Stimulated activated CD4-positive, alpha-beta T cell treated with anti-CD3 and anti-CD28 coated beads, Interleukin-4, amount 100 ng/mL, for 48 hours (primary cell): ENCODE data around the gene SMYD4.
"Not testable (repeated sequence)": the region's sequence is repeated elsewhere in the genome, so short reads cannot be mapped to it uniquely, and the experiment has no call there.

Experiments used
- DNase-seq, 2 donors: peaks; one replicate each; pipeline ENCODE4 v3.0.0-alpha.2; 2020; ENCODE audit warnings: low read depth in 2 of 2

SMYD4 gene

DNA sequence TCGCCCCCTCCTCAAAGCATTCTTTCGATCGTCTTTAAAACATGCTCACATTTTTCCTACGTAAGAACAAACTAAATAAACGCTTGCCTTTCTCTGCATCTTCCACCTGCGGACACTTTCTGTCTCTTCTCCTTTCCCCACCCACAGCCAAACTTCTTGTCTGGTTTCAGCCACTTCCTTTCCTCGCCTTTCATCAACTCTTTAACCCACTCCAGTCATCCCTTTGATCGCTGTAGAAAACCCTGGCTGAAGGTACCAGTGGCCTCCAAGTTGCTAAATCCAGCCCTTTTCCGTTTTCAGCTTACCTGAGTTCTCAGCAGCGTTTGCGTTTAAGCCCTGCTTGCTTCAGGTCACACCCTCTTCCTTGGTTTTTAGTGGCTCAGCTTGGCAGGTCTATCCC is 586 bp upstream of the SMYD4 start:
- DNase-seq: no peak

DNA sequence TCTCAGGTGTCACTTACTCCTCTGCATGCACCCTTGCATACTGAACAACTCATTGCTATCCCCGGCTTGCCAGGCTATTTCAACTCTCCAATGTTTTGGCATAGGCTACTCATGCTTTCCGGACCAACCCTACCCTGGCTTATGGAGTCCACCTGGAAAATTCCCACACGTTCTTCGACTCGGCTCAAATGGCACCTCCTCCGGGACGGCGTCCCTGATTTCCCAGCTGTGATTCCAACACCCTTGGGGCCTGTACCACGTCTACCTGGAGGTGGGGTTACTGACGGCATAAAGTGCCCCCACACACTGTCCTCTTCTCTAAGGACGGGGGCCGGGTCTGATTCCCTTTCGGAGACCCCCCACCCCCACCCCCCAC is 498 bp downstream of the SMYD4 start:
- DNase-seq: peak in 1 of 2 donors; percentile 8

DNA sequence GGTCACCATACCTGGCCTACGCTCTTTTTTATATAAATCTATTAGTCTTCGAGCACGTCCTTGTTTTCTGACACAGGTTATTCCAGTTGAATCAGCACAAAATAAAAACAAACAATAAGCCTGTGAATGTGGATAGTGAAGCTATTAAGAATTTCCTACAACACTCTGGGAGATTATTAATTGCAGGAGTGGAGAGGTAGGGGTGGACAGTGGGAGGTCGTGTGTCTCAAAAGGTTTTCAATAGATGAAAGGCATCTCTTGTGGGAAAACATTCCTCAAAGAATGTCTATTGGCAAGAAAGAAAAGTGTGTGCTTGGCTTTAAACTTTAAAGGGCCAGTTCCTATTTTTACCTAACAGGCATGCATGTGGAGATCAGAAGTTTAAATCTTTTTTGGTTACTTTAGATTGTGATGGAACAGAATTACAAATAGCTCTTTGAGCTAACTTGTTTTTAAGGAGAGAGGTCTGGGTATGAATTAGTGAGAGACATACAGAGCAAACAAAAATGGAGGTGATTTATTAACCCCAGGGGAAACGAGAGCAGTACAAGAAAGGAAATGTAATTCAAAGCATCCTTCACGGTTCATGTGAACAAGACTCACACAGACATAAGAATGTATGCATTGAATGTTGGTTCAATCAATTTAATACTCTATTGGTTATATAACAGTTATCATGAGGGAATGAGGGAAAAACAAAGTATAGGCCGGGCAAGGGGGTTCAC is 9.0 kb downstream of the SMYD4 start:
- DNase-seq: no peak

DNA sequence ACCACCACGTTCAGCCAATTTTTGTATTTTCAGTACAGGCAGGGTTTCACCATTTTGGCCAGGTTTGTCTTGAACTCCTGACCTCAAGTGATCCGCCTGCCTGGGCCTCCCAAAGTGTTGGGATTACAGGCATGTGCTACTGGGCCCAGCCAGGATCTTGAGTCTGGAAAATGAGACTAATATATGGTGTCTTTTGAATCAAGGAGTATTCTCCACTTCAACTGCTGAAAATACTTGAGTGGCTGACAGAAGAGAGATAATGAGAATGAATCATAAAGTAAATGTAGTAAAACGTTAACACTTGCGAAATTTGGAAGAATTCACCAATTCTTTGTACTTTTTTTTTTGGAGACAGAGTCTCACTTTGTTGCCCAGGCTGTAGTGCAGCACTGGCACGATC is 16.6 kb downstream of the SMYD4 start:
- DNase-seq: no peak

DNA sequence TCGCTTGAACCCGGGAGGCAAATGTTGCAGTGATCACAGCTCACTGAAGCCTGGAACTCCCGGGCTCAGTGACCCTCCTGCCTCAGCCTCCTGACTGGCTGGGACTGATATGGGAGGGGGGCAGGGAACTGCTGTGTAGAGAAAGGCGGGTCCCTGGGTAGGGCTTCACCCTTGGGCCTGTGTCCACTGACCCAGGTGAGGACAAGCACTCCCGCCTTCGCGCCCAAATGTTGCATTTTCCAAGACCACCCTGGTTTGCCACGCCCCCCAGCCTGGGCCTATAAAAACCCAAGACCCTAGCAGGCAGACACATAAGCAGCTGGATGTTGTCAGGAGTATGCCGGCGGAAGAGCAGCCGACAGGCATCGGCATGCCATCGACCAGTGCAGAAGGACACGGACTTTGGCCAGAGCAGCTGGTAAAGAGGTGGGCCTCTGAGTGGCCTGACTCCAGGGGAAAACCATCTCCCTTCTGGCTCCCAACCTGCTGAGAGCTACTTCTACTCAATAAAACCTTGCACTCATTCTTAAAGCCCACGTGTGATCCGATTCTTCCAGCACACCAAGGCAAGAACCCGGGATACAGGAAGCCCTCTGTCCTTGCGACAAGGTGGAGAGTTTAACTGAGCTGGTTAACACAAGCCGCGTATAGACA is 19.1 kb downstream of the SMYD4 start:
- DNase-seq: no peak

DNA sequence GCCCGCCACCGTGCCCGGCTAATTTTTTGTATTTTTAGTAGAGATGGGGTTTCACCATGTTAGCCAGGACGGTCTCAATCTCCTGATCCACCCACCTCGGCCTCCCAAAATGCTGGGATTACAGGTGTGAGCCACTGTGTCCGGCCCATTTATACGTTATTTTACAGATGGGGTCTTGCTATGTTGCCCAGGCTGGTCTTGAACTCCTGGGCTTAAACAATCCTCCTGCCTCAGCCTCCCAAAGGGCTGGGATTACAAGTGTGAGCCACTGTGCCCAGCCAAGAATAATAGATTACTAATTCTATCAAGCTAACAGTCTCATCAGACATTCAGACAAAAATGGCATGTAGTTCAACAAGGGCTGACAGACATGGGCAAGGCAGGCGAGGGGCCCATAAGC is 19.9 kb downstream of the SMYD4 start:
- not testable (repeated sequence) for DNase-seq

DNA sequence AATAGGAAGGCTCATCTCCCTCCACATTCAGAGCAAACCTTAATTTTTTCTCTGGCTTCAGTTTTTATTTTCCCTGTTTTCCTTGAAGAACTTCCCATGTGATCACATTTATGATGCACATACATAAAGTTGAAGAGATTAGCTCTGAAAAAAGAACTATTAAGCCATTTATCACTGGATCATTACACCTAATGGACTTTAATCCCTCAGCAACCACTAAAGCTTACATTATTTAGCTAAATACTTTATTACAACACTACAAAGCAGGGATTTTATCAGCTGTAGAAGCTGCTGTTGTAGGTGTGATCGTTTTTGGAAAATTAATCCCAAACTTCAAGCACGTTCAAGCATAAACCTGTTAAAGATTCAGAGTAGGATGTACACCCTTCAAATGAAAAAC is 21.1 kb downstream of the SMYD4 start:
- no peak for DNase-seq

DNA sequence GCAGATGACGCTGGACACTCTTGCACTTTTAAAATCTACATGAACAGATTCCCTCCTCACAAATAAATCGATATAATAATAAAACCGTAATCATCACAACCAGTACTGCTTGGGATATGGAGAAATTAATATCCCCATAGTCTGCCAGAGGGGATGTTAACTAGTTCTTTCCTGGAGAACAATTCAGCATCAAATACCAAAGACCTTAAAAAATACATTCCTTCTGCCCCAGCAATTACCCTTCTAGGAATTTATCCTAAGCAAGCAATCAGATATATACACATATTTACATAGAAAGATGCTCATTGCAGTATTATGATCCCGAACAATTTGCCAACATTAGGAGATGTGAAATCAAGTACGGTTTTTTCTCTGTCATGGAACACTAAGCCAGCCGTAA is 21.8 kb downstream of the SMYD4 start:
- DNase-seq: no peak

DNA sequence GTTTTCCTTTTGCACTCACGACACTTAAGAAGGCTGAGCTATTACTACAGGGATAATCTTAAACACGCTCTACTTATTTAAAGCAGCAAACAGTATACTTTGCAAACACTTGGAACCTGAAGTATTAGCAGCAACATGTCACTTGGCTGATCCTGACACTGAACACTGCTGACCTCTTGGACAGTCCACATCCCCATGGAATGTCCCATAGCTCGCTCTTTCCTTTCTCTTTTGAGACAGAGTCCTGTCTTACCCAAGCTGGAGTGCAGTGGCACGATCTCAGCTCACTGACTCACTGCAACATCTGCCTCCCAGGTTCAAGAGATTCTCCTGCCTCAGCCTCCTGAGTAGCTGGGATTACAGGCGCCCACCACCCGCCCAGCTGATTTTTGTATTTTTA is 26.4 kb downstream of the SMYD4 start:
- no peak for DNase-seq

DNA sequence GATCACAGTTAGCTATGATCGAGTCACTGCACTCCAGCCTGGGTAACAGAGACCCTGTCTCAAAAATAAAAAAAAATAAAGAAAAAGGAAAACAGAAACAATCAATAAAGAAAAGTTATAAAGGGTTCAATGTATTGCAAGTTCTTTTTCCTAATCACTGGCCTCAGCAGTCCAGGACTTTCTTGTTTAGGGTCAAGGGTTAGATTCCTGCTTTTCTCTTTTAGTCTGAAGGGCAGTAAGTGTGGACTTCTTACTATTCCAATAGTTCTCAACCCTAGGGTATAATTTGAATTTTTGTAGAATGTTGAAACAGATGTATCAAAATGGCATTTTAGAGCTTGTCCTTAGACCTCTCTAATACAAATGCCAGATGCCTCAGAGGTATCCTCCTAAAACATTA is 27.3 kb downstream of the SMYD4 start:
- no peak for DNase-seq

DNA sequence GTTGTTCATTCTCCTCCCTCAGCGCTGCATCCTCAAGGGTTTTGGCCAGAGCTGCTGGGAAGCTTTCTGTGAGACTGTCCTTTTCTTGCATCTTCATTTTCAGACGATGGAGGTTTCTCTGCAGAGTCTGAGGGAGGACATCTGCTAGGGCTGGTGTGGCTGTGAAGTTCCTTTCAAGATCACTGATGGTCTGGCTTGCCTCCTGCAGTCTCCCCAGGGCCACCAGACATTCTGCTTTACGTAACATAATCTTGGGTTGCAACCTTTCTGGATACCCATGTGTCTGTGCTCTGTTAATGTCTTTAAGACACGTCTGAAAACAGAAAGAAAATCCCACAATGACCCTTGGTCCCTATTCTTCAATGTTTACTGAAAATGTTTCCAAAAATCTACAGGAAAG is 29.0 kb downstream of the SMYD4 start:
- DNase-seq: no peak

DNA sequence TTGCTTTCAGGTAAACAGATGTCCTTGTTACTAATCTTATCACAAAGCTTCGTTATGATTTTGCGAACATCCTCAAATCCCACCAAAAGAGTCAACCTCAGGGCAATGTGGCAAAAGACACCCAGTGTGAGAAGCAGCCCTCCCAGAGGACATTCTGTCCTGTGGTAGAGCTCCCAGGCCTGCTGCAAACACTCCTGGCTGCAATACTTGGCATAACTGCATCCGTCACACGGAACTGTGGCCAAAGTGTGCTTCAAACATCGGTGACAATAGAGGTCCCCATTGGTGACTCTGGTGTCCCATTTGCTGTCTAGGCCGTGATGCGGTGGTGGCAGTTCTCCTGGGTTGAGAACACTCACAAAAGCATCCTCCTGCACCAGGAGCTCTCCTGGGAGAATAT is 29.5 kb downstream of the SMYD4 start:
- DNase-seq: no peak

DNA sequence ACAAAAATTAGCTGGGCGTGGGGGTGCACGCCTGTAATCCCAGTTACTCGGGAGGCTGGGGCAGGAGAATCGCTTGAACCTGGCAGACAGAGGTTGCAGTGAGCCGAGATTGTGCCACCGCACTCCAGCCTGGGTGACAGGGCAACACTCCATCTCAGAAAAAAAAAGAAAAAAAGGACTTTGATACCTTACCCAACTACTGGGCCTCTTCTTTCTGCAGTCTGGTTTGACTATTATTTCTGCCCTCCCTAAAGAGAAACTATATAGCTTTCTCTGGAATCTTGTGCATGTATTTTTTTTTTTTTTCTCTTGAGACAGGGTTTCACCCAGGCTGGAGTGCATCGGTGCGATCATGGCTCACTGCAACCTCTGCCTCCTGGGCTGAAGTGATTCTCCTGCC is 31.9 kb downstream of the SMYD4 start:
- not testable (repeated sequence) for DNase-seq

DNA sequence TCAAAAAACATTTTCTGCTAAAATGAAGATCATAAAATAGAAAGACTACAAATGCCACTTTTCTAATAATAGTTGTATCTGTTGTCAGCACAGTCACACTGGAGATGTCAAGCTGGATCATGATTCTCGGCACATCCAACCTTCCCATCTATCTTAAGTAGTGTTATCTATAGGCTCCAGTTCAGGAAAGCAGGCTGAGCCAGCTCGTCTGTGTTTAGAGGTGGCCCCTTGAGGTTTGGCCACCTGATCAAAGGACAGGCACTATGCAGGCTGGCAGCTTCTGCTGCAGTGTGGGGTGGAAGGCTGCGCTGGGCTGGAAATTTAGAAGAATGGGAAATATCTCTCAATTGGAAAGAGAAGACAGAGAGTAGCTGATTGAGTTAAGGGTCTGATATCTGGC is 32.4 kb downstream of the SMYD4 start:
- no peak for DNase-seq

DNA sequence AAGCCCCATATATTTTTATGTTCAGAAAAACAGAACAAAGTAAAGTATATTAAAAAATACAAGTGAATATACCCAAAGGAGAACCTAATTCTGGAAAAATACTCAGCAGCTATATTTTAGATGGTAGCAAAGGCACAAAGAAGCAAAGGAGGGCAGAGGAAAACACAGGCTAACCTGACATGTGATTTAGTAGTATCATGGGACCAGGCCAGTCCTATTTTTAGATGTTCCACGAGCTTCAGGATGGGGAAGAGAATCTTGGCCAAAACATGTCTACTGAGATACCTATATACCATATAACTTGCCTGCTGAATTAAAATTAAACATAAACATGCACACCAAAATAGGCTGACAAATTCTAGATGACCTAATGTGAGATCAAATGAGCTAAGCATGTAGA is 32.9 kb downstream of the SMYD4 start:
- no peak for DNase-seq

DNA sequence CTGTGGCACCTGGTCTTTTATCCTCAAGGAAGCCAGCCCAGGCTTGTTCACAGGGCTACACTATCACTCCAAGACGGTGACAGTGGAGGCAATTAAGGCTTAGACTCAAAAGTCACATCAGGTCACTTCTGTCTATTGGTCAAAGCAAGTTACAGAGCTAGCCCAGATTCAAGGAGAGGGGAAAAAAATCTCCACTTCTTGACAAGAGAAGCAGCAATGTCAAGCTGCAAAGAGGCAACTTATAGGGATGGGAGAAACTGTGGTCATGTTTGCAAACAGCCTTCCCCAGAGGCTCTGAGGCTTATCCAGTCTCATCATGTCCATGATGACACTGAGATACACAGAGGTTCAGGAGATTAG is 36.3 kb downstream of the SMYD4 start:
- DNase-seq: no peak

DNA sequence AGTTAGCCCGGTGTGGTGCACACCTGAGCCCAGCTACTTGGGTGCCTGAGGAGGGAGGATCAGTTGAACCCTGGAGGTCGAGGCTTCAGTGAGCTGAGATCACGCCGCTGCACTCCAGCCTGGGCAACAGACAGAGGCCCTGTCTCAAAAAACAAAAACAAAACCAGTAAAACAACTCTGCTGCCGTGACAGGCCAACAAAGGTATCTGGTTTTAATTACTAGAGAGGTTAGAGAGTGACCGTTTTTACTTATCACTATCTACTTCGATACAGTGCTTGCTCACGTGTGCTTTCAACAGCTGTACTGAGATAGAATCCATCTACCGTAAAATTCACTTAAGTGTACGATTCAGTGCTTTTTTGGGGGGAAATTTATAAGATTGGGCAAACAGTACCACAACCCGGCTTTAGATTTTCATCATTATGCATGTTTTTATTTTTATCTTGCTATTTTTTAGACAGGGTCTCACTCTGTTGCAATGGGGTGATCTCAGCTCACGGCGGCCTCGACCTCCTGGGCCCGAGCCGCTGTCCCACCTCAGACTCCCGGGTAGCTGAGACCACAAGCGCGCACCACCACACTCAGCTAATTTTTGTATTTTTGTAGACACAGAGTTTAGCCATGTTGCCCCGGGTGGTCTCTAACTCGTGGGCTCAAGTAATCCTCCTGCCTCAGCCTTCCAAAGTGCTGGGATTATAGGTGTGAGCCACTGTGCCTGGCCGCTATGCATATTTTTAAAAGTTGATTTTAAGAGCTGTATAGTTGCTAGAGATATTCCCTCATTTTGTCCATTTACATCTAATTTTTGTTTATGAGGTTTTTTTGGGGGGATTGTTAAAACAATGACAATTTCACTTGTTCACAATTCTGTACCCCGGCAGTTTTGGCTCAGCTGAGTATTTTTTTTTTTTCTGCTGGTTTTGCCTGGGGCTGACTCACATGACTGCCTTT is 36.9 kb downstream of the SMYD4 start:
- no peak for DNase-seq

DNA sequence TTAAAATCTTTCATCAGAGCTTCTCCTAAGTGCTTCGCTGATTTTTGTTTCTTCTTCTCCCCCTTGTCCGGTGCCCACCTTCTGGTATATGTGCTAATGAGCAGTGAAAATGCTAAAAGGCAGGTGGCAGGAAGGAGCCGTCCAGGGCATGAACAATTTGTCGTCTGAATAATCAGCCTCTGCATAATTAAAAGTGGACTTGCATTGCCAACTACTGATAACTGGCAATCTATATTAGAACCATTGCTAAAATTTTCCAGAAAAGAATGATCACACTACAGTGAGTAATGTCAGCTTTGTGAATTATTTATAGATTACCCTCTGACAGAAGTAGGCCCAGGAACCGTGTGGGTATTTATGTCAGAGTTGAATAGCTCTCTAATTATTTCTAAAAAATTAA is 39.8 kb downstream of the SMYD4 start:
- no peak for DNase-seq

DNA sequence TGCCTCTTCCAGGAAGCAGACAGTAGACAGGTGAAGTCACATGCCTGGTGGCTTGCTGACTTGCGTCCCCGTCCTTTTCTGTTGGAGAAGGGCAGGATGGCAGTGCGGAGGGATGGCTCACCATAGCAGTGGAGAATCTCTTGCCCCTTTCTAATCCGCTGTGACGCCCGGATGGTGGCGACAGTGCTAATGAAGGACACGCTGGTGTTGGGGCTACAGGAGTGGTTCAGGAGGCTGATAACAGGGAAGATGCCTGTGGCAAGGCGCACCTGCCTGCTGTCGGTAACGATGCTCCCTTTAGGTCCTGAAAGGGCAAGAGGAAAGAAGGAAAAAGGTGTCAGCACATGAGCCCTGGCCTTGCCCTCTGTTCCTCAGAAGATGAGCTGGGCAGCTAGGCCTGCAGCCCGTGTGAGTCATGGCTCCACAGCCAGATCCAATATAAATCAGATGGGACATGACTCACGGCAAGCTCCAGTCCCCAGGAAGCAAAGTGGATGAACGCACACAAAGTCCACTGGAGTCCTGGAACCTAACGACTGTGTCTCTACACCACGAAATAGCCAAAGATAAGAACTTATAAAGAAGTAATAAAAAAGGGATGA is 42.3 kb downstream of the SMYD4 start:
- no peak for DNase-seq

DNA sequence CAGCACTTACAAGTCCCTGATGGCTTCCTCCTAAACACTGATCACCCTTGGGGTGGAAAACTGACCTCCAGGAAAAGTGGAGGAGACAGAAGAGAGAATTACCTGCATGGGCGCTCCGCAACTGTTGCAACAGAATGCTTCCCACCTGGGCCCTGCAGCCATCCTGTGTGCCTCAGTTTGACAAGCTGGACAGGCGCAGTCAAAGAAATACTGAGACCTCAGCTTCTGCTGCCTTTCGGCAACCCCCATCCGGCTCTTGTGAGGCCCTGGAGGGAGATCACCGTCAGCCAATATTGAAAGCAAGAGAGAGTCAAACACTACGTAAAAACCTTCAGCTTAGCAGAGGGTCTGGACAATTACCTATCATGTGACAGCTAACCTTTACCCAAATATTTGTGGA is 43.0 kb downstream of the SMYD4 start:
- no peak for DNase-seq

DNA sequence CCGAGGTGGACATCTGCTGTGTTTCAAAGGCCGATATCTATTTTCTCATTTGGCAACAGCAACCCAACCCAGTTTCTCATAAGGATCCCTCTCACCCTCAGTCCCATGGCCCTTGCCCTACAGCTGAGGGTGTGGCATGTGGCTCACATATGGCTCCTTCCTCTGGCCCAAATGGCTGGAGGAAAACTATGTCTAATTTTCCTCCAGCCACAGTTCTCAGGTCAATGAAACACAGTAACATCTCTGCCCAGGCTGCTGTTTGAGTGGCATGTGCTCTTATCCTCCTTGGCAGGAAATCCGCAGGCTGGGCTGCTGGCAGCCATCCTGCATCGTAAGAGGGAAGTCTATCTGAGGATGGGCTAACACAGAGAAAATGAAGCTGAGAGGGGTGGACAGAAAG is 43.8 kb downstream of the SMYD4 start:
- no peak for DNase-seq

DNA sequence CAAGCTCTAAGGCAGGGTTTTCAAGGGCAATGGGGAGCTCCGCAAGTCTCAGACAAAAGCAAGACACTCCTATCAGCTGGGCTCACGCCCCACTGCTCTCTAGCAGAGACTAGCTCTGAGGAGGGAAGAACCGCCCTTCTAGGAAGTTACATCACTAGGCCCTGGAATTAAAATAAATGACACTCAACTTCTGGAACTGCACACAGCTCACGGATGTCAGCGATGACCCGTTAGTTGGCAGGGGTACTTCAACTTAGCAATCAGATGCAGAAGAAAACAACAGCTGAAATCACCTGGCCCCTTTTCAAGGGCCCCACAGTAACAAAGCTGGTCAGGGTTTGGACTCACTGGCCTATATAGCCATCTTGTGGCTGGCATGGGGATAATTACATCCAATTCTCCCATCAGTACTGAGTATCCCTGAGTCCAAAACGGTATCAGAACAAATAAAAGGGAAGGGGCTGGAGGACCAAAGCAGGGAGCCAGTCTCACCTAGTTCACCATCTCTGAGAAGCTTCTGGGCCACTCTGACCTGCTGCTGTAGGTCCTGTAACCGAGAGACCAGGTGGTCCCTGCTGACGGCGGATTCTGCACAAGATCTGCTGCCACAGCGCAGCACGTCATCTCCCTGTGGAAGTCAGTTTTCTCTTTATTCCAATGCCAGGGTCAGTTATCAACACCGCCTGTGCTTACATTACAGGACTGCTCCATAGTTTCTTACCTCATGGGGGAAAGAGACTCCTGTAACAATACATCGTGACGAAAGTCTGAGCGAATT is 45.7 kb downstream of the SMYD4 start:
- no peak for DNase-seq
